ENCODE data around the gene MTARC2.

DNA sequence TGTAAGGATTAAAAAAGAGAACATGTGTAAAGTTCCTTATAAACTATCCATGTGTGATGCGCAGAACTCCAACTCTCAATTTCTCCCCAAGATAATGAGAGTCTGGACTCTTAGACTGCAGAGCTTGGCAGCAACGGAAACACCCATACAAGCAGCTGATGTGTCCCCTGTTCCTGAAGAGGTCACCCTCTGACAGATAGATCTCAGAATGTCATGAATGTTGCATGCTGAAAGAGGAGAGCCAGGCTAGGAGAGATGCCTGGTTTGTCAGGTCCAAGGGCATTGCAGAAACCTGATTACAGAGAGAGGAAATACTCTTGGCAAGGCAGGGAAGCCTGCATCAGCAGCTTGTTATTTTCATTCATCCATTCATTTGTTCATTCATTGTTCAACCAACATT lies 62.8 kb downstream of the MTARC2 start:
- TF ChIP-seq, protein P1, sequence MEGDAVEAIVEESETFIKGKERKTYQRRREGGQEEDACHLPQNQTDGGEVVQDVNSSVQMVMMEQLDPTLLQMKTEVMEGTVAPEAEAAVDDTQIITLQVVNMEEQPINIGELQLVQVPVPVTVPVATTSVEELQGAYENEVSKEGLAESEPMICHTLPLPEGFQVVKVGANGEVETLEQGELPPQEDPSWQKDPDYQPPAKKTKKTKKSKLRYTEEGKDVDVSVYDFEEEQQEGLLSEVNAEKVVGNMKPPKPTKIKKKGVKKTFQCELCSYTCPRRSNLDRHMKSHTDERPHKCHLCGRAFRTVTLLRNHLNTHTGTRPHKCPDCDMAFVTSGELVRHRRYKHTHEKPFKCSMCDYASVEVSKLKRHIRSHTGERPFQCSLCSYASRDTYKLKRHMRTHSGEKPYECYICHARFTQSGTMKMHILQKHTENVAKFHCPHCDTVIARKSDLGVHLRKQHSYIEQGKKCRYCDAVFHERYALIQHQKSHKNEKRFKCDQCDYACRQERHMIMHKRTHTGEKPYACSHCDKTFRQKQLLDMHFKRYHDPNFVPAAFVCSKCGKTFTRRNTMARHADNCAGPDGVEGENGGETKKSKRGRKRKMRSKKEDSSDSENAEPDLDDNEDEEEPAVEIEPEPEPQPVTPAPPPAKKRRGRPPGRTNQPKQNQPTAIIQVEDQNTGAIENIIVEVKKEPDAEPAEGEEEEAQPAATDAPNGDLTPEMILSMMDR (IDR thresholded peaks at IDR 0.05): no peak
- no peak for TF ChIP-seq ZFX (IDR thresholded peaks at IDR 0.05; ENCODE audit: borderline replicate concordance)

Measured in 22Rv1 (cell line).